ENCODE results near the gene ARHGEF3.

The ARHGEF3 gene

GRCh38 chr3:56802378-56802745 is 613 bp upstream of the ARHGEF3 start:
- Histone ChIP-seq H3K4me2 (ENCODE audit: low read length) (peak overlapping the region; percentile 97), H3K9ac (ENCODE audit: low read depth, low read length) (peak overlapping the region; percentile 46)

GRCh38 chr3:56800832-56801661 is 702 bp downstream of the ARHGEF3 start:
- Histone ChIP-seq H3K36me3 (ENCODE audit: insufficient read depth, low read length) (no peaks in the 10 kb centered on the region), H3K27me3 (ENCODE audit: control insufficient read depth, insufficient read depth, low read length) (no peaks in the 10 kb centered on the region), H3K4me3 (ENCODE audit: low read length) (peak overlapping the region; percentile 93), H3K9me3 (replicated peaks; ENCODE audit: low read length) (no peaks in the 10 kb centered on the region), H3K4me1 (ENCODE audit: control insufficient read depth, insufficient read depth, low read length) (peaks cover 12% of the 10 kb centered on the region), H3K4me2 (ENCODE audit: low read length) (peak overlapping the region; percentile 97), H3K9ac (ENCODE audit: low read depth, low read length) (peak overlapping the region; percentile 81)

More at GRCh38 chr3:56802378-56802745, 613 bp upstream of the ARHGEF3 start:
- Histone ChIP-seq H3K4me3 (ENCODE audit: low read length) (peak overlapping the region; percentile 93), H3K36me3 (ENCODE audit: insufficient read depth, low read length) (no peaks in the 10 kb centered on the region), H3K4me1 (ENCODE audit: control insufficient read depth, insufficient read depth, low read length) (peaks cover 12% of the 10 kb centered on the region), H3K9me3 (replicated peaks; ENCODE audit: low read length) (no peaks in the 10 kb centered on the region), H3K27me3 (ENCODE audit: control insufficient read depth, insufficient read depth, low read length) (no peaks in the 10 kb centered on the region)

- Histone ChIP-seq H3K4me3 (ENCODE audit: low read length) (peak overlapping the region; percentile 93), H3K9me3 (replicated peaks; ENCODE audit: low read length) (no peaks in the 10 kb centered on the region), H3K36me3 (ENCODE audit: insufficient read depth, low read length) (no peaks in the 10 kb centered on the region), H3K4me2 (ENCODE audit: low read length) (peak overlapping the region; percentile 97), H3K4me1 (ENCODE audit: control insufficient read depth, insufficient read depth, low read length) (peaks cover 12% of the 10 kb centered on the region), H3K9ac (ENCODE audit: low read depth, low read length) (no peak overlapping the region), H3K27me3 (ENCODE audit: control insufficient read depth, insufficient read depth, low read length) (no peaks in the 10 kb centered on the region)
Measured at GRCh38 chr3:56800130-56800831, 1.5 kb downstream of the ARHGEF3 start.

- Histone ChIP-seq H3K4me2 (ENCODE audit: low read length) (peak overlapping the region; percentile 25), H3K9me3 (replicated peaks; ENCODE audit: low read length) (no peaks in the 10 kb centered on the region), H3K27me3 (ENCODE audit: control insufficient read depth, insufficient read depth, low read length) (no peaks in the 10 kb centered on the region), H3K4me1 (ENCODE audit: control insufficient read depth, insufficient read depth, low read length) (peaks cover 12% of the 10 kb centered on the region), H3K9ac (ENCODE audit: low read depth, low read length) (no peak overlapping the region), H3K4me3 (ENCODE audit: low read length) (no peak overlapping the region), H3K36me3 (ENCODE audit: insufficient read depth, low read length) (no peaks in the 10 kb centered on the region)
Measured at GRCh38 chr3:56799251-56799882, 2.4 kb downstream of the ARHGEF3 start.

- Histone ChIP-seq H3K27me3 (ENCODE audit: control insufficient read depth, insufficient read depth, low read length) (no peaks in the 10 kb centered on the region), H3K9ac (ENCODE audit: low read depth, low read length) (no peak overlapping the region), H3K4me3 (ENCODE audit: low read length) (no peak overlapping the region), H3K4me1 (ENCODE audit: control insufficient read depth, insufficient read depth, low read length) (peaks cover 12% of the 10 kb centered on the region), H3K36me3 (ENCODE audit: insufficient read depth, low read length) (no peaks in the 10 kb centered on the region), H3K4me2 (ENCODE audit: low read length) (no peak overlapping the region), H3K9me3 (replicated peaks; ENCODE audit: low read length) (no peaks in the 10 kb centered on the region)
Measured at GRCh38 chr3:56796996-56797395, 4.8 kb downstream of the ARHGEF3 start.

- Histone ChIP-seq H3K27me3 (ENCODE audit: control insufficient read depth, insufficient read depth, low read length) (no peaks in the 10 kb centered on the region), H3K9me3 (replicated peaks; ENCODE audit: low read length) (no peaks in the 10 kb centered on the region), H3K9ac (ENCODE audit: low read depth, low read length) (no peak overlapping the region), H3K4me3 (ENCODE audit: low read length) (no peak overlapping the region), H3K4me1 (ENCODE audit: control insufficient read depth, insufficient read depth, low read length) (peaks cover 8% of the 10 kb centered on the region), H3K36me3 (ENCODE audit: insufficient read depth, low read length) (no peaks in the 10 kb centered on the region), H3K4me2 (ENCODE audit: low read length) (no peak overlapping the region)
Measured at GRCh38 chr3:56796202-56796601, 5.5 kb downstream of the ARHGEF3 start.

GRCh38 chr3:56795829-56796185 is 5.9 kb downstream of the ARHGEF3 start:
- Histone ChIP-seq H3K4me1 (ENCODE audit: control insufficient read depth, insufficient read depth, low read length) (peaks cover 4% of the 10 kb centered on the region), H3K27me3 (ENCODE audit: control insufficient read depth, insufficient read depth, low read length) (no peaks in the 10 kb centered on the region), H3K4me3 (ENCODE audit: low read length) (no peak overlapping the region), H3K9ac (ENCODE audit: low read depth, low read length) (no peak overlapping the region), H3K36me3 (ENCODE audit: insufficient read depth, low read length) (no peaks in the 10 kb centered on the region), H3K9me3 (replicated peaks; ENCODE audit: low read length) (no peaks in the 10 kb centered on the region), H3K4me2 (ENCODE audit: low read length) (no peak overlapping the region)

GRCh38 chr3:56795097-56795828 is 6.5 kb downstream of the ARHGEF3 start:
- H3K36me3 ChIP-seq (ENCODE audit: insufficient read depth, low read length) = no peaks in the 10 kb centered on the region
- H3K9ac ChIP-seq (ENCODE audit: low read depth, low read length) = no peak overlapping the region
- H3K4me3 ChIP-seq (ENCODE audit: low read length) = no peak overlapping the region
- no peaks in the 10 kb centered on the region for H3K9me3 ChIP-seq (replicated peaks; ENCODE audit: low read length)
- no peaks in the 10 kb centered on the region for H3K4me1 ChIP-seq (ENCODE audit: control insufficient read depth, insufficient read depth, low read length)
- H3K27me3 ChIP-seq (ENCODE audit: control insufficient read depth, insufficient read depth, low read length) = peaks cover 4% of the 10 kb centered on the region
- no peak overlapping the region for H3K4me2 ChIP-seq (ENCODE audit: low read length)

GRCh38 chr3:56792193-56792592 is 9.6 kb downstream of the ARHGEF3 start:
- H3K4me1 ChIP-seq (ENCODE audit: control insufficient read depth, insufficient read depth, low read length) = no peaks in the 10 kb centered on the region

GRCh38 chr3:56790016-56790821 is 11.5 kb downstream of the ARHGEF3 start:
- Histone ChIP-seq H3K36me3 (ENCODE audit: insufficient read depth, low read length) (no peaks in the 10 kb centered on the region), H3K27me3 (ENCODE audit: control insufficient read depth, insufficient read depth, low read length) (peaks cover 20% of the 10 kb centered on the region), H3K4me3 (ENCODE audit: low read length) (no peak overlapping the region), H3K9me3 (replicated peaks; ENCODE audit: low read length) (no peaks in the 10 kb centered on the region), H3K4me2 (ENCODE audit: low read length) (no peak overlapping the region), H3K9ac (ENCODE audit: low read depth, low read length) (no peak overlapping the region), H3K4me1 (ENCODE audit: control insufficient read depth, insufficient read depth, low read length) (no peaks in the 10 kb centered on the region)

More at GRCh38 chr3:56792193-56792592, 9.6 kb downstream of the ARHGEF3 start:
- Histone ChIP-seq H3K27me3 (ENCODE audit: control insufficient read depth, insufficient read depth, low read length) (peaks cover 15% of the 10 kb centered on the region), H3K4me2 (ENCODE audit: low read length) (no peak overlapping the region), H3K9me3 (replicated peaks; ENCODE audit: low read length) (no peaks in the 10 kb centered on the region), H3K4me3 (ENCODE audit: low read length) (no peak overlapping the region), H3K9ac (ENCODE audit: low read depth, low read length) (no peak overlapping the region), H3K36me3 (ENCODE audit: insufficient read depth, low read length) (no peaks in the 10 kb centered on the region)

All from skeletal muscle satellite cell (primary cell).